IPS DF 19.7 (cell line): ENCODE measurements around the gene ABHD10.

Experiments
- DNase-seq: peaks from one replicate; pipeline ENCODE4 v3.0.0-alpha.2; 2013; ENCODE audit warnings: low read depth, low spot score

ABHD10 gene

GRCh38 chr3:112000966-112001365 lies 22.1 kb downstream of the ABHD10 start:
- no peak for DNase-seq

- DNase-seq, result no peak
Observed at GRCh38 chr3:112001526-112001925, 22.7 kb downstream of the ABHD10 start.

- DNase-seq, result no peak
Observed at GRCh38 chr3:112002096-112002971, 23.5 kb downstream of the ABHD10 start.

GRCh38 chr3:112003321-112004080 lies 24.7 kb downstream of the ABHD10 start:
- no peak for DNase-seq

GRCh38 chr3:112004187-112004586 lies 25.4 kb downstream of the ABHD10 start:
- no peak for DNase-seq

- no peak for DNase-seq
Observed at GRCh38 chr3:112004669-112005068, 25.8 kb downstream of the ABHD10 start.

GRCh38 chr3:112005091-112005672 lies 26.4 kb downstream of the ABHD10 start:
- no peak for DNase-seq

- no peak for DNase-seq
Observed at GRCh38 chr3:112007633-112008032, 28.8 kb downstream of the ABHD10 start.

GRCh38 chr3:112009670-112010069 lies 30.8 kb downstream of the ABHD10 start:
- no peak for DNase-seq

- no peak for DNase-seq
Observed at GRCh38 chr3:112010636-112011035, 31.8 kb downstream of the ABHD10 start.

GRCh38 chr3:112011376-112011940 lies 32.6 kb downstream of the ABHD10 start:
- no peak for DNase-seq

- DNase-seq, result no peak
Observed at GRCh38 chr3:112012205-112012992, 33.6 kb downstream of the ABHD10 start.

- no peak for DNase-seq
Observed at GRCh38 chr3:112013058-112013783, 34.4 kb downstream of the ABHD10 start.

GRCh38 chr3:112013784-112014143 lies 34.9 kb downstream of the ABHD10 start:
- DNase-seq, result no peak

- no peak for DNase-seq
Observed at GRCh38 chr3:112017091-112017490, 38.3 kb downstream of the ABHD10 start.

- DNase-seq, result no peak
Observed at GRCh38 chr3:112018712-112019111, 39.9 kb downstream of the ABHD10 start.

- no peak for DNase-seq
Observed at GRCh38 chr3:112019716-112020115, 40.9 kb downstream of the ABHD10 start.

GRCh38 chr3:112020674-112021085 lies 41.9 kb downstream of the ABHD10 start:
- DNase-seq, result no peak

- no peak for DNase-seq
Observed at GRCh38 chr3:112027142-112027541, 48.3 kb downstream of the ABHD10 start.

- DNase-seq, result no peak
Observed at GRCh38 chr3:112027826-112028225, 49.0 kb downstream of the ABHD10 start.

- no peak for DNase-seq
Observed at GRCh38 chr3:112030901-112031300, 52.1 kb downstream of the ABHD10 start.
